ENCODE measurements around the gene FHIT. TPM values are rescaled to one million over a fixed set of nuclear protein-coding genes. Genes with fewer than 3 reads are reported as not detected.
"Not testable (repeated sequence)": the region's sequence is repeated elsewhere in the genome, so short reads cannot be mapped to it uniquely, and the experiment has no call there.

The FHIT gene
- total RNA-seq, 1 experiment from 2014 or later = 0.10 TPM

DNA sequence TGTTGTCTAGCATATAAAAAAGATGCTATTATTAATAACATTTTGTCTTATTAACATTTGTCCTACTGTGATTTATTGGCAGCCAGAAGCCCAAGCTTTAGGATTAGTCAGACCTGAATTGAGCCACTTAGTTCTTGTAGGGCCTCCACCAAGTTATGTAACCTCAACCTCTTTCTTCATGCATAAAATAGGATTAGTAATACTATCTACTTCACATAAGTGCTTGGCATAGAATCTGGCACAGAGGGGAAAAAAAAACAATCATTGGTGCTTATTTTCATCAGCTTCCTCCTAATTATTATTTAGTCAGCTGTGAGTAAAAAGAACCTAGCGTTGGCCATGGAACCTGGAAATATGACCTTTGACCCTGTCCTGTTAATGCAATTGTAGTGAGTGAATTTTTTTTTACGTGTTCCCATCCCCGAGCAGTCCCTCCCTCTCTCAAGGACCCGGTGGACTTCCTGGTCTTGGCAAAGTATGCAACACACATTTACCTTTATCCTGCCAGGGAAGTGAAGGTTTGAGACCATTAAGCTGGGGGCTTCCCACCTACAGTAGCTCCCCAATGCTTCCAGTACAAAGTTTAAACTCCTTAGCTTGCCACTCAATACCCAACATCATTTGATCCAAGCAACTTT is 136.8 kb downstream of the FHIT start:
- DNase-seq (ENCODE audit: low spot score) = no peak

DNA sequence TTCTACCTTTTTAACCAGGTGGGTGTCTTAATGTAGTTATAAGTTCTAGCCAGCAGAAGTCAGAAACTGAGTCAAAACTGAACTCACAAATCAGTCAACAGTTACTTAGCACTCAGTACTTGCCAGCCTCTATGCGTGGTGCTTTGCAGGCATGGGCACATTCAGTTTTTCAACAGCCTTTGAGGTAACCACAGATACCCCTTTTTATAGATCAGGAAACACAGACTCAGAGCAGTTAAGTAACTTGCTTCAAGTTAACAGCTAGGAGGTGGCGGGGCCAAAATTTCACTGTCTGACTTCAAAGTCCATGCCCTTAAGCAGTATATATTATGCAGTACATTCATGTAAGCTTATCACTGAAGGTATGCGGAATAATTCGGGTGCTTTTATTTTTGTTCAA is 139.4 kb downstream of the FHIT start:
- DNase-seq (ENCODE audit: low spot score) = no peak

DNA sequence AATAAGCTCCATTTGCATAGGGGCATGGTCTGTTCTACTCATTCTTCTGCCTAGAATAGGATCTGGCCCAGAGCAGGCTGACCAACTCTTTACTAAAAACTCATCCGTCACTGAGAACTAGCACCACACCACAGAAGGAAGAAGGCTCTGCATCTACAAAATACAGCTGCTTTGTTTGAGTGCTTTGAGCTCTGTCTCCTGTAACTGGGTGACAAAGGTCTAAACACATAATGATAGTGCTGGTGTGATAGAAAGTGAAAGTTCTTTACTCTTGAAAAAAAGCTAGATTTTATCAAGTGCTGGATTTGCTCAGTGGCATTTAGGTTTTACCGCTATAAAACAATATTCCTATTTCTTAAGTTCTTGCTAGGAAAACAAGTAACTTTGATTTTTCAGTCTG is 140.7 kb downstream of the FHIT start:
- DNase-seq (ENCODE audit: low spot score) = no peak

- DNase-seq (ENCODE audit: low spot score) = no peak
These were observed 142.8 kb downstream of the FHIT start for GRCh38 chr3:61108247-61109019.

GRCh38 chr3:61094608-61095007 is 156.6 kb downstream of the FHIT start:
- no peak for DNase-seq (ENCODE audit: low spot score)

- DNase-seq (ENCODE audit: low spot score) = no peak
These were observed 157.9 kb downstream of the FHIT start for GRCh38 chr3:61093364-61093763.

DNA sequence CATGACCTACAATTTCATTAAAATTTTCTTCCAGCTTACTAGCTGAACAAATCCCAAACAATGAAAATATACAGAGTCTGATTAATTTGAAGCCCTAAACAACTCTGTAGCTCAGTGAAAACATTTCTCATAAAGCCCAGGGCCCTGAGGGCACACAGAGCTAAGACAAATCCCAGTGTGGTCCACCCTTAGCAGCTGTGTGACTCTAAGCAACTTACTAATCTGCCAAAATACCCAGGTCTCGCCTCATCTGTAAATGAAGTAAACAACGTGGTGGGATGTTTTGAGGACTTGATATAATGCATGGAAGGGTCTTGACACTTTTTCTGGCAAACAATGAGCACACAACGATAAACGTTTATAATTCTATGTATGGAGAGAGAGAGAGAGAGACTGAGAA is 158.4 kb downstream of the FHIT start:
- DNase-seq (ENCODE audit: low spot score) = no peak

DNA sequence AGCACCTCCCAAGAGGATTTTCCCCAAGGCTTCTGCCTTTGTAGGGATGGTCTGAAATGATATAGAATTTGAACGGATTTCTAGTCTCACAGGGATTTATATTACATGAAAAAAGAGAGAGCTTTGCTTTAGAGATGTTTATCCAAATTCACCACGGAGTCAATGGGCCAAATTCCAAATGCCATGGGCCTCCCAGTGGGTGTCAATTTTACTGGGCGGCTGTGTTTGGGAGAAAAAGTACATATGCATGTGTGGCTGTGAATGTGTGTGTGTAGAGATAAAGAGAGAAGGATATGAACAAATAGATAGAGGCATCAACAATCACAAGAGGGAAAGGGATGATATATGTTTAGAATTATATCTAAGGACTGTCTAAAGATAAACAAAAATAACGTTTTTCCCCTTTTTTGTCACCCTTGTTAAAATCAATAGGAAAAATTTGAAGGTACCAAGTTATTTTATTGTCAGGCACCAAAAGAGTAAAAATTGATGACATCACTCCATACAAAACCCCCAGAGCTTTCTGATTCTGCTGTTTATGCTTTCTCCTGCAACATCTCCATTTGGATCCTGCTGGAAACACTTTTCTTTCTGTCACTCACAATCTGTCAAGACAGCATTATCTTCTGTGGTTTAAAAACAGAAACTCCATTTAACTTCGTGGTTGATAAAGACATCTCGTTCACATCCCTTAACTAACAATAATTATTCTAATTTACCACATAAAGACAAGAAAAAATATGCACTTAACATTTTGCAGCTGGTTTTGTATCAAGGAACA is 160.7 kb downstream of the FHIT start:
- no peak for DNase-seq (ENCODE audit: low spot score)

DNA sequence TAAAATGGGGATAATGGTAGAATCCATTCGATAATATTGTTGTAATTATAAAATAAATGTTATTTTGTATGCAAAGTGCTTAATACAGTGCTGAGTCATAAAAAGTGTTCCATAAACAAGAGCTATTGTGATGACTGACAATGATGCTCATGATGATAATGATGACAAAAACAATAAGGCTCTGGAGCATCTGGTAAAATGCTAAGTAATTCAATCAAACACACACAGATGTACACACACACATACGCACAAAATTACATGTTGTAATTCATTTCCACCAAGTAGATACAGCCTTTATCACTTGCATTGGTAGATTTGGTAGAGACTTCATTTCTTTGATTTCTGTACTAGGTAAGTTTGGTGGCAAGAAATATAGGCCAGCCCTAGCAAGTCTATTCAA is 163.8 kb downstream of the FHIT start:
- no peak for DNase-seq (ENCODE audit: low spot score)

GRCh38 chr3:61081554-61081953 is 169.7 kb downstream of the FHIT start:
- DNase-seq (ENCODE audit: low spot score) = no peak

DNA sequence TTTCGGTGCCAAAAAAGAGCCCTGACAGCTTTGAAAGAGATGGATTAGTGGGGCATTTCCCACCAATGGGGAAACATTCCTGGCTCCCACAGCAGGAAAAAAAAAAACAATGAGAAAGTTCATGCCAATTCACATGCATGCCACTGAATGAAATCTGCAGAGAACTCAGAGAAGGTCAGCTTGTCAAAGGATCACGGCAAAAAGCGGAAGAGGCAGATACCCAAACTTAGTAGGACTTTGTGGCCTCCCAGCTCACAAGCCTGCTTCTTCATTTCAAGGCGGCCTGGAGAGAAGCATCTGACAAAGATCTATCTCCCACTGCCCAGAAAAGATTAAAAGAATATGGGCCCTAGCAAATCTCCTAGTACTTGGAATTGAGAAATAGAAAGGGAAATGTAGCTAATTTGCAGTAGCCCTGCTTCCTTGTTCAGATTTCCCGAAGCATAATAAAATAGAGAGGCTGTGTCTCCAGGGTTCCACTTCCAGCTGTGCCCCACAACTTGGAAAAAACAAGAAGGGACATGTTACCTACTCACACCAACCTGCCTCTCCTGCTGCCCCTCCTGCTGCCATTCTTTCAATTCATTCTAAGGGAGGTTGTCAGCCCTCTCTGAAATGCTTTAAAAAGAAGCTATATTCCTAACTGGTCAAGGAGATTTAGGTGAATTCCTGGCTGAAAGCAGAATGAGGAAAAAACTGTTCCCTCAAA is 170.4 kb downstream of the FHIT start:
- no peak for DNase-seq (ENCODE audit: low spot score)

GRCh38 chr3:61078048-61078752 is 173.1 kb downstream of the FHIT start:
- DNase-seq (ENCODE audit: low spot score) = no peak

DNA sequence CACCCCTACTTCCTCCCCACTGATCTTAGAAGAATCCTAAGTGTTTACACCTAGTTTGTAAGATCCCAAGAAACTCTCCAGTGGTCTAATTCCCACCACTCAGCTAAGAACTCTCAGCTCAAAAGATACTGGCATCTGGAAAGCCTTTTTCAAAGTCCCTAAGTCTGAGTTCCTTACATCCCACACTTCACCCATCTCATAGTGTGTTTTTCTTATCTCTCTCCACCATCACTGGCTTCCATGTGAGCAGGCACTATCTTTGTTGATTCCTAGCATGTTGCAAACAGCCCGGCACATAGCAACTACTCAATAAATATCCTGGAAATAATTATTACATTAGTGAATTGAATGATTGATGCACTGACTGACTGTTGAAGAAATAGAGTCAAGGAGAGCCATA is 173.7 kb downstream of the FHIT start:
- DNase-seq (ENCODE audit: low spot score) = no peak

GRCh38 chr3:61074783-61075182 is 176.5 kb downstream of the FHIT start:
- no peak for DNase-seq (ENCODE audit: low spot score)

- DNase-seq (ENCODE audit: low spot score) = no peak
These were observed 177.6 kb downstream of the FHIT start for GRCh38 chr3:61073566-61074165.

DNA sequence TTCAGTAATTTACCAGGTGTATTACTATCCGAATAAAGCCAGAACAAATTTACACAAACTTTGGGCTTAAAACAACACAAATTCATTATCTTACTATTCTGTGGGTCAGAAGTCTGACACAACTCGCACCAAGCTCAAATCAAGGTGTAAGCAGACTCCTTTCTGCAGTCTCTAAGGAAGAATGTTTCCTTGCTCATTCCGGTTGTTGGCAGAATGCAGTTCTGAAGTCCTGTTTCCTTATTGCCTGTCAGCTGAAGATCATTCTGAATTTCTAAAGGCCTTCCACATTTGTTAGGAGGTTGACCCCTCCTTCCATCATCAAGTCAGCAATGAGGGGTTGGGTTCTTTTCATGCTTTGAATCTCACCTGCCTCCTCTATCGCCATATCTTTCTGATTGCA is 183.2 kb downstream of the FHIT start:
- DNase-seq (ENCODE audit: low spot score) = no peak

GRCh38 chr3:61066800-61067199 is 184.5 kb downstream of the FHIT start:
- DNase-seq (ENCODE audit: low spot score) = no peak

DNA sequence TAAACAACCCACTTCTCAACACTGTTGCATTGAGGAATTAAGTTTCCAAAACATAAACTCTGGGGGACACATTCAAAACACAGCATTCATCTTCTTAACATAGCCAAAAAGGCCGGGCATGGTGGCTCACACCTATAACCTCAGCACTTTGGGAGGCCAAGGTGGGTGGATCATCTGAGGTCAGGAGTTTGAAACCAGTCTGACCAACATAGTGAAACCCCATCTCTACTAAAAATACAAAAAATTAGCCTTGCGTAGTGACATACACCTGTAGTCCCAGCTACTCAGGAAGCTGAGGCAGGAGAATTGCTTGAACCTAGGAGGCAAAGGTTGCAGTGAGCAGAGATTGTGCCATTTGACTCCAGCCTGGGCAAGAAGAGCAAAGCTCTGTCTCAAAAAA is 185.0 kb downstream of the FHIT start:
- DNase-seq (ENCODE audit: low spot score) = not testable (repeated sequence)

DNA sequence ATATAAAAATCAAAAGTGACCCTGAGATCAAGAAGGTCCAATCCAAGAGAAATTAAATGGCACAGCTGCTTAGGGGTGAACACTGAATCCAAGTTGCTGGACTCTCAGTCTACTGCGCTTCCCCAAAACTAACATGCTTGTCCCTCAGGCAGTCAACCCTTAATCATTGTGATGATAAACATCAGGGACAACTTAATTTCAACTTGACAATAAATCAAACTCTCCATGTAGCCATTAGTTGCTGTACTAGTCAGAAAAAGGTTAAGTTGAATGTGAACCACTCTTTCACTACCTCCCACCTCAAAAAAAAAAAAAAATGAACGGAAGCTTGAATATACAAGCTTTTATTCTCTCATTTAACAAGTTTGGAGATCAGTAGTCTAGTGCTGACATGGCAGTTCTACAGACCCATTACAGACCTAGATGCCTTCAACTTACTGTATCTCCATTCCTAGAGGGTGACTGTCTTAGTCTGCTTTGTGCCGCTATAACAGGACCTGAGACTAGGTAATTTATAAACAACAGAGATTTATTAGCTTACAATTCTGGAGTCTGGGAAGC is 185.7 kb downstream of the FHIT start:
- no peak for DNase-seq (ENCODE audit: low spot score)

- no peak for DNase-seq (ENCODE audit: low spot score)
These were observed 190.0 kb downstream of the FHIT start for GRCh38 chr3:61061092-61061723.

Measured in A172 (cell line).